PC-3 (cell line): ENCODE measurements around the gene CACTIN. TPM values are rescaled to one million over a fixed set of nuclear protein-coding genes. Genes with fewer than 3 reads are reported as not detected.
A peak's percentile ranks its signal among the peaks of the same experiment; 100 is the strongest.
"Not testable (repeated sequence)": the region's sequence is repeated elsewhere in the genome, so short reads cannot be mapped to it uniquely, and the experiment has no call there.

ENCODE experiments used
- ATAC-seq: fragments of 200-7000 bp; cut with Tn5 transposase; 2 replicates; pipeline ENCODE4 v1.9.1; 2020; ENCODE audit warnings: mild to moderate bottlenecking, moderate library complexity
- BruUV-seq: library from RNA; stranded (reverse); fragments of 400-500 nt; replicated peaks from 2 replicates; lab custom pipeline; 2021; lab: Mats Ljungman, UMichigan
- CTCF ChIA-PET: fragments of 300-600 bp; sonication (Branson Sonifier 250); formaldehyde crosslinking; loops from one replicate; lab custom pipeline; 2022; ENCODE audit warnings: antibody characterized with exemption; lab: Charles Lee
- POLR2A ChIA-PET: fragments of 300-600 bp; sonication (Branson Sonifier 250); formaldehyde crosslinking; loops from one replicate; lab custom pipeline; 2022; ENCODE audit warnings: antibody characterized with exemption; ENCODE audit not compliant: unreplicated experiment; lab: Charles Lee
- DNase-seq: peaks from one replicate; pipeline ENCODE4 v3.0.0-alpha.2; 2015
- H2AFZ ChIP-seq: fragments of 300-600 bp; sonication (generic); 2 replicates; pipeline ENCODE4 v1.6.0; 2016; ENCODE audit warnings: antibody characterized with exemption, low read length
- H3F3A ChIP-seq: fragments of 300-600 bp; sonication (generic); one replicate; pipeline ENCODE4 v1.6.0; 2017; ENCODE audit warnings: antibody characterized with exemption, low read length, control low read depth, mild to moderate bottlenecking; ENCODE audit not compliant: unreplicated experiment
- H3K27ac ChIP-seq: fragments of 300-600 bp; sonication (generic); 2 replicates; pipeline ENCODE4 v1.5.1; 2016; ENCODE audit warnings: mild to moderate bottlenecking, low read length
- H3K27me3 ChIP-seq: fragments of 300-600 bp; sonication (generic); 2 replicates; pipeline ENCODE4 v1.6.1; 2016; ENCODE audit warnings: low read length, mixed read lengths
- H3K36me3 ChIP-seq: fragments of 300-600 bp; sonication (generic); 2 replicates; pipeline ENCODE4 v1.6.1; 2016; ENCODE audit warnings: low read depth, mixed run types, low read length, mixed read lengths
- H3K4me1 ChIP-seq: fragments of 300-600 bp; sonication (generic); 2 replicates; pipeline ENCODE4 v1.5.1; 2016; ENCODE audit warnings: low read length; ENCODE audit not compliant: insufficient read depth
- H3K4me2 ChIP-seq: fragments of 300-600 bp; sonication (generic); 2 replicates; pipeline ENCODE4 v1.6.0; 2016; ENCODE audit warnings: low read length
- H3K4me3 ChIP-seq: fragments of 300-600 bp; sonication (generic); 2 replicates; pipeline ENCODE4 v1.5.1; 2016; ENCODE audit warnings: mild to moderate bottlenecking, low read length, mixed read lengths
- H3K79me2 ChIP-seq: fragments of 300-600 bp; sonication (generic); 2 replicates; pipeline ENCODE4 v1.6.1; 2017; ENCODE audit warnings: low read length, mixed read lengths
- H3K9ac ChIP-seq: fragments of 300-600 bp; sonication (generic); 2 replicates; pipeline ENCODE4 v1.6.0; 2016; ENCODE audit warnings: mild to moderate bottlenecking, low read length
- H3K9me2 ChIP-seq: fragments of 300-600 bp; sonication (generic); replicated peaks from 2 replicates; pipeline ENCODE4 v1.6.1; 2016; ENCODE audit warnings: mixed run types, low read length, mixed read lengths
- H3K9me3 ChIP-seq: fragments of 300-600 bp; sonication (generic); 2 replicates; pipeline ENCODE4 v1.6.1; 2016; ENCODE audit warnings: low read length, mixed read lengths
- H4K20me1 ChIP-seq: fragments of 300-600 bp; sonication (generic); 2 replicates; pipeline ENCODE4 v1.6.1; 2016; ENCODE audit warnings: low read length, mixed read lengths
- CTCF ChIP-seq: fragments of 300-600 bp; sonication (generic); conservative IDR thresholded peaks from 2 replicates; pipeline ENCODE4 v1.5.1; 2017; ENCODE audit warnings: antibody characterized with exemption, low read depth, mild to moderate bottlenecking, low read length
- EZH2 ChIP-seq: fragments of 300-600 bp; sonication (generic); IDR thresholded peaks from one replicate; pipeline ENCODE4 v1.6.1; 2017; ENCODE audit warnings: antibody characterized with exemption, mild to moderate bottlenecking, low read length; ENCODE audit not compliant: unreplicated experiment
- EZH2phosphoT487 ChIP-seq: fragments of 300-600 bp; sonication (generic); IDR thresholded peaks from 2 replicates; pipeline ENCODE4 v1.6.1; 2018; ENCODE audit warnings: mild to moderate bottlenecking, antibody characterized with exemption, low read length, borderline replicate concordance
- intact Hi-C: fragments of 100-400 bp; cut with micrococcal nuclease; formaldehyde crosslinking; loops from 2 replicates; pipeline ENCODE4 v1.9.0; 2023
- total RNA-seq: library from RNA; depleted of rRNA; stranded (reverse); fragments of >200 nt; gene quantifications from 2 replicates; pipeline ENCODE4 v1.2.3, GENCODE V29; 2014

The CACTIN gene
- total RNA-seq, 1 experiment from 2014 or later: 47.8 TPM

GRCh38 chr19:3572132-3572854 lies 54.3 kb downstream of the CACTIN start:
- Histone ChIP-seq H3K9ac (peak overlapping the region; percentile 36), H3K9me2 (no peaks in the 10 kb centered on the region), H3K27me3 (no peaks in the 10 kb centered on the region), H3K4me3 (peak overlapping the region; percentile 63), H3K9me3 (no peaks in the 10 kb centered on the region), H2AFZ (peak overlapping the region; percentile 68), H3K36me3 (peaks cover 3% of the 10 kb centered on the region), H3K4me1 (peaks cover 4% of the 10 kb centered on the region; the same call in 1 of the 2 replicates), H3K4me2 (peak overlapping the region; percentile 84), H3F3A (no peaks in the 10 kb centered on the region), H3K27ac (no peak overlapping the region), H4K20me1 (no peaks in the 10 kb centered on the region), H3K79me2 (peaks cover 12% of the 10 kb centered on the region)
- TF ChIP-seq EZH2phosphoT487: no peak
- no peak for TF ChIP-seq CTCF
- TF ChIP-seq EZH2: no peak
- peak; percentile 97 for DNase-seq
- ATAC-seq: peak; percentile 86
- intact Hi-C loops: no loop called here
- CTCF ChIA-PET: no interaction called here
- POLR2A ChIA-PET: no interaction called here
- BruUV-seq: TSS peak; percentile 24

GRCh38 chr19:3570606-3571011 lies 56.0 kb downstream of the CACTIN start:
- Histone ChIP-seq H3F3A (no peaks in the 10 kb centered on the region), H3K79me2 (peaks cover 12% of the 10 kb centered on the region), H3K27ac (no peak overlapping the region), H3K9ac (no peak overlapping the region), H3K9me3 (no peaks in the 10 kb centered on the region), H3K36me3 (peaks cover 3% of the 10 kb centered on the region; the same call in 1 of the 2 replicates), H3K4me2 (no peak overlapping the region), H4K20me1 (no peaks in the 10 kb centered on the region), H2AFZ (no peak overlapping the region), H3K4me3 (no peak overlapping the region), H3K4me1 (peaks cover 4% of the 10 kb centered on the region; the same call in 1 of the 2 replicates), H3K27me3 (no peaks in the 10 kb centered on the region), H3K9me2 (no peaks in the 10 kb centered on the region)
- ATAC-seq (no peak), DNase-seq (no peak)
- POLR2A ChIA-PET: no interaction called here
- no TSS peak for BruUV-seq
- intact Hi-C loops: no loop called here
- no peak for TF ChIP-seq EZH2phosphoT487
- TF ChIP-seq EZH2: no peak
- no peak for TF ChIP-seq CTCF
- CTCF ChIA-PET: no interaction called here

GRCh38 chr19:3570042-3570441 lies 56.5 kb downstream of the CACTIN start:
- H3K27me3 ChIP-seq, H3K4me1 ChIP-seq, H3K9ac ChIP-seq, H4K20me1 ChIP-seq, H3F3A ChIP-seq, H3K9me2 ChIP-seq, H3K27ac ChIP-seq, CTCF ChIA-PET, H3K36me3 ChIP-seq, DNase-seq, intact Hi-C loops, H3K4me3 ChIP-seq, ATAC-seq, H3K9me3 ChIP-seq, H2AFZ ChIP-seq, H3K4me2 ChIP-seq, POLR2A ChIA-PET, BruUV-seq: not testable (repeated sequence)
- H3K79me2 ChIP-seq: peaks cover 10% of the 10 kb centered on the region
